GM12874 (cell line): ENCODE measurements around the gene ZNF281.

Source experiments
- CTCF ChIP-seq: IDR thresholded peaks from 2 replicates; pipeline ENCODE4 v1.5.1; 2011; ENCODE audit warnings: low read depth, mild to moderate bottlenecking, control low read depth, low read length, moderate library complexity; ENCODE audit not compliant: insufficient read depth

ZNF281 gene

GRCh38 chr1:200409761-200410565 is at the start of gene ZNF281:
ZNF281 (minus strand) TSS chr1:200410036; CDS start chr1:200409705, 331 bp downstream.
- TF ChIP-seq CTCF = no peak

GRCh38 chr1:200458780-200459179 is 48.9 kb upstream of the ZNF281 start:
- TF ChIP-seq CTCF = no peak

- TF ChIP-seq CTCF = no peak
These were observed 48.0 kb upstream of the ZNF281 start for GRCh38 chr1:200457810-200458209.

GRCh38 chr1:200454425-200454824 is 44.6 kb upstream of the ZNF281 start:
- TF ChIP-seq CTCF = no peak

GRCh38 chr1:200453553-200453905 is 43.7 kb upstream of the ZNF281 start:
- no peak for TF ChIP-seq CTCF

GRCh38 chr1:200452850-200453552 is 43.2 kb upstream of the ZNF281 start:
- no peak for TF ChIP-seq CTCF

- TF ChIP-seq CTCF = no peak
These were observed 38.4 kb upstream of the ZNF281 start for GRCh38 chr1:200448034-200448762.
